Measurements from ENCODE around the gene CHTF18. TPM values are rescaled to one million over a fixed set of nuclear protein-coding genes. Genes with fewer than 3 reads are reported as not detected.

The CHTF18 gene
- total and polyA plus RNA-seq, 4 donors, result 7.5 to 17.4 (median 14.9) TPM

GRCh38 chr16:799111-799947 lies 10.9 kb downstream of the CHTF18 start:
- 59 to 64% methylated on average over 22 of the region's 22 CpGs for WGBS, 2 donors
- Histone ChIP-seq H3K4me3 (no peak overlapping the region), H3K4me1 (ENCODE audit: control insufficient read depth in 5 of 5, insufficient read depth in 5 of 5, low read length in 5 of 5) (no peaks in the 10 kb centered on the region), H3K9ac (ENCODE audit: insufficient read depth in 1 of 2, low read length in 2 of 2) (no peak overlapping the region), H3K27ac (ENCODE audit: low read depth in 1 of 2, low read length in 1 of 2) (no peak overlapping the region), H3K36me3 (ENCODE audit: control insufficient read depth in 4 of 4, insufficient read depth in 4 of 4, low read length in 4 of 4) (no peaks in the 10 kb centered on the region), H3K9me3 (ENCODE audit: control insufficient read depth in 4 of 4, insufficient read depth in 3 of 4, low read length in 3 of 4) (peaks cover 0 to 4% (median 0%) of the 10 kb centered on the region in 4 donors), H3K27me3 (ENCODE audit: control insufficient read depth in 3 of 3, insufficient read depth in 3 of 3, low read length in 2 of 3) (peaks cover 6 to 36% (median 7%) of the 10 kb centered on the region in 3 donors)
- TF ChIP-seq, protein P1, sequence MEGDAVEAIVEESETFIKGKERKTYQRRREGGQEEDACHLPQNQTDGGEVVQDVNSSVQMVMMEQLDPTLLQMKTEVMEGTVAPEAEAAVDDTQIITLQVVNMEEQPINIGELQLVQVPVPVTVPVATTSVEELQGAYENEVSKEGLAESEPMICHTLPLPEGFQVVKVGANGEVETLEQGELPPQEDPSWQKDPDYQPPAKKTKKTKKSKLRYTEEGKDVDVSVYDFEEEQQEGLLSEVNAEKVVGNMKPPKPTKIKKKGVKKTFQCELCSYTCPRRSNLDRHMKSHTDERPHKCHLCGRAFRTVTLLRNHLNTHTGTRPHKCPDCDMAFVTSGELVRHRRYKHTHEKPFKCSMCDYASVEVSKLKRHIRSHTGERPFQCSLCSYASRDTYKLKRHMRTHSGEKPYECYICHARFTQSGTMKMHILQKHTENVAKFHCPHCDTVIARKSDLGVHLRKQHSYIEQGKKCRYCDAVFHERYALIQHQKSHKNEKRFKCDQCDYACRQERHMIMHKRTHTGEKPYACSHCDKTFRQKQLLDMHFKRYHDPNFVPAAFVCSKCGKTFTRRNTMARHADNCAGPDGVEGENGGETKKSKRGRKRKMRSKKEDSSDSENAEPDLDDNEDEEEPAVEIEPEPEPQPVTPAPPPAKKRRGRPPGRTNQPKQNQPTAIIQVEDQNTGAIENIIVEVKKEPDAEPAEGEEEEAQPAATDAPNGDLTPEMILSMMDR (IDR thresholded peaks at IDR 0.05; ENCODE audit: control extremely low read depth, extremely low read depth), result no peak
- ATAC-seq (ENCODE audit: insufficient read depth, low FRiP score) (no peak), DNase-seq (no peak)

DNA sequence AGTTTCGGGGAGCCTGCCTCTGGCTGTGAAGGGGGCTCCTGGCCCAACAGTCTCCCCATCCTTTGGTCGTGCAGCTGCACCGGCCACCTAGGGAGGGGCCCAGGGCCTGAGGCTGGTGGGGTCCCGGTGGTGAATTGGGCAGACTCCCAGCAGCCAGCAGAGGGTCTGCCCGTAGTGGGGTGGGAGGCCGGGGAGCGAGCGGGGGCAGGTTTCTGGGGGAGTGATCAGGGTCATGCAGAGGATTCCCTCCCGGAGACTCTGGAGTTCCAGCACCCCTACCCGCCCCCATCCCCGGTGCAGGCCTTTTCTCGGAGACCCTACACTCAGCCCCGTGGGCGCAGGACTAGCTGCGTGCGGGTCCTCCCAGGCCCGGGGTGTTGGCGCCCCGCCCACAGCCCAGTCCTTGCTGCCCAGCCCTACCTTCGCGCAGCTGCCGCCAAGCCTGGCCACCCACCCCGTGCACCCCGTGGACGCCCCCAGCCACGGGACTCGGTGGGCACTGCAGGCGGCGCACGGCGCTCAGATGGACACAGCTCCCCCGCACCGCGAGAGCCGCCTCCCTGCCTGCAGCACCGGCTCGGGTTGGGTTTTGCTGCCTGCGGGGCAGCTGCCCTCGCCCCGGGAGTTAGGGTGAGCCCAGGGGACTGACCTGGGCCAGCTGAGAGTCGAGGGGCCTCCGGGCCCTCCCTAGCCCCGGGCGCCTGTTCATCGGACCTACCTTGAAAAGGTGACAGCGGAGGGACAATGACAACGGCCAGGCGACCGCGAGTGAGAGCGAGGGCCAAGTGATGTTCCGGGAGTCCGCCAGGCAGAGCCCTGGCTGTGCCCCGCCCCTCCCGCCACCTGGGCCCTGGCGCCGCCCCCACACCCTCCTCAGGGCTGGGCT lies 11.8 kb downstream of the CHTF18 start, which contains the start of gene GNG13:
GNG13 (minus strand) TSS at position 787 of the 886 bp plus-strand sequence. CDS start 1,657 bp downstream, outside the sequence.
- ATAC-seq (ENCODE audit: insufficient read depth, low FRiP score) (no peak), DNase-seq (no peak)
- Histone ChIP-seq H3K4me3 (no peak within 1 kb of the TSS), H3K4me1 (ENCODE audit: control insufficient read depth in 5 of 5, insufficient read depth in 5 of 5, low read length in 5 of 5) (no peaks in the 10 kb centered on the region), H3K36me3 (ENCODE audit: control insufficient read depth in 4 of 4, insufficient read depth in 4 of 4, low read length in 4 of 4) (no peaks in the 10 kb centered on the region), H3K9me3 (ENCODE audit: control insufficient read depth in 4 of 4, insufficient read depth in 3 of 4, low read length in 3 of 4) (peaks cover 0 to 4% (median 0%) of the 10 kb centered on the region in 4 donors), H3K27me3 (ENCODE audit: control insufficient read depth in 3 of 3, insufficient read depth in 3 of 3, low read length in 2 of 3) (peaks cover 6 to 36% (median 7%) of the 10 kb centered on the region in 3 donors), H3K9ac (ENCODE audit: insufficient read depth in 1 of 2, low read length in 2 of 2) (no peak within 1 kb of the TSS), H3K27ac (ENCODE audit: low read depth in 1 of 2, low read length in 1 of 2) (no peak within 1 kb of the TSS)
- TF ChIP-seq, protein P1 (IDR thresholded peaks at IDR 0.05; ENCODE audit: control extremely low read depth, extremely low read depth), result no peak
- 6 to 10% methylated on average over 51 to 57 of the region's 57 CpGs for WGBS, 2 donors

DNA sequence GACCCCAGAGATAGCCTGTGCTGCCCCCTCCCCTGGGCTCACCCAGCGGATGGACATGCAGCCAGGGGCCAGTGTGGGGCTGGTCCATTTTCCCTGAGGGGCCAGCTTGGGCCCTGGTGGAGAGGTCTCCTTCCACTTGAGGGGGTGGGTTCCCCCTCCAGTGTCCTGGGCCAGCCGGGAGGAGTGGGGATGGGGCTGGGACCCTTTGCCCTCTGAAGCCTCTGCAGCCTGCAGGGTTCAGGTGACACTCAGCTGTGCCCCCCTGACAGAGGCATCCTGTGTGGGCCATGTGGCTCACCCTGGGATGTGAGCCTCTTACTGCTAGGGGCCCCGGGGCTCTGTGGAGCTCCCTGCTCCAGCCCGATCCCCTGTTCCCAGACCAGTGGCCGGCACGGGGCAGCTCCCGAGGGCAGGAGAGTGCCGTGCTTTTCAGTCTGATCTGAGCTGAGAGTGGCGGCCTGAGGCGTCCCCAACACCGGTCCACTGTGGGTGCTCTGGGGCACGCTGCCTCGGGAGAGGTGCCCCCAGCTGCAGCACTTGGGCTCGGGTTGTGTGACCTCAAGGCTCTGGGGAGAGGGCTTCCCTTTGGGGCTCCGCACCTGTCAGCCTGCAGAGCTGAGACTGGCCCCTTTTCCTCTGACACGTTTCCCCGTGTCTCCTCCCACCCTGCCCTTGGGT lies 12.6 kb downstream of the CHTF18 start:
- TF ChIP-seq, protein P1 (IDR thresholded peaks at IDR 0.05; ENCODE audit: control extremely low read depth, extremely low read depth), result no peak
- ATAC-seq (ENCODE audit: insufficient read depth, low FRiP score) (no peak), DNase-seq (no peak)

More for the DNA sequence above, 12.6 kb downstream of the CHTF18 start:
- no peaks in the 10 kb centered on the region for H3K4me1 ChIP-seq (ENCODE audit: control insufficient read depth in 5 of 5, insufficient read depth in 5 of 5, low read length in 5 of 5)
- no peak overlapping the region for H3K9ac ChIP-seq (ENCODE audit: insufficient read depth in 1 of 2, low read length in 2 of 2)
- H3K36me3 ChIP-seq (ENCODE audit: control insufficient read depth in 4 of 4, insufficient read depth in 4 of 4, low read length in 4 of 4), result no peaks in the 10 kb centered on the region
- peaks cover 0 to 4% (median 0%) of the 10 kb centered on the region in 4 donors for H3K9me3 ChIP-seq (ENCODE audit: control insufficient read depth in 4 of 4, insufficient read depth in 3 of 4, low read length in 3 of 4)
- no peak overlapping the region for H3K4me3 ChIP-seq
- 14 to 18% methylated on average over 16 to 17 of the region's 17 CpGs for WGBS, 2 donors
- H3K27ac ChIP-seq (ENCODE audit: low read depth in 1 of 2, low read length in 1 of 2), result no peak overlapping the region
- peaks cover 6 to 36% (median 7%) of the 10 kb centered on the region in 3 donors for H3K27me3 ChIP-seq (ENCODE audit: control insufficient read depth in 3 of 3, insufficient read depth in 3 of 3, low read length in 2 of 3)

Data from lung (tissue), 12 donors.